Measurements from ENCODE around the gene NUDCD3.

The NUDCD3 gene

GRCh38 chr7:44382459-44383265, 107.8 kb downstream of the NUDCD3 start:
- DNase-seq (ENCODE audit: low spot score) = no peak

- no peak for DNase-seq (ENCODE audit: low spot score)
Observed at GRCh38 chr7:44381494-44382220, 108.8 kb downstream of the NUDCD3 start.

DNA sequence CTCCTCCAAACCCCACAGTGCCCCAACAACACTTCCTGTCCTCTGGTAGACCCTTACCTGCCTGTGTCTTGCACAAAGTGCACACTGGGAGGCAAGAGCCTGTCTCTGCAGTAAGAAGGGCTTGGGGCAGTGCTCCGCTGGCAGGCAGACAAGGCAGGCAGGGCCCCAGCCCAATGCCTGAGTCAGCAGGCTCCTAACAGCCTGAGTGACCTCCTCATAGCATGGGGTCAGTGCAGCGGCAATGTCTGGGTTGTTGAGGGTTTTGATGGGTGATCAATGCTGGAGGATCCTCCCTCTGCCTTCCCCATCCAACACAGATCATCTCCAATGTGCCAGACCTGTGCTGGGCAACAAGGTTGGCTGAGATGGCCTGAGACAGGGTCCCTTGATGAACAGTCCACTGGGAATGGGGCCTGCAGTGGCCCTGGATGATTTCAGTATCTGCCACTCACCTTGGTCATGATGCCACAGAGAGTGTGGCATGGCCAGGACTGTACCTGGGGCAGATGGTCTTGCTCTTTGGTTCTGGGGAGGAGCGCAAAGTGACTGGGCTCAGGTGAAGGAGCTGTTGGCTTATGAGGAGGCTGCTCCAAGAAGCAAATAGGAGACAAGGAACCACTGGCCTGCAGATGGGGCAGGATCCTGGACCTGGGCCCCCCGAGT, 109.5 kb downstream of the NUDCD3 start:
- DNase-seq (ENCODE audit: low spot score) = no peak

DNA sequence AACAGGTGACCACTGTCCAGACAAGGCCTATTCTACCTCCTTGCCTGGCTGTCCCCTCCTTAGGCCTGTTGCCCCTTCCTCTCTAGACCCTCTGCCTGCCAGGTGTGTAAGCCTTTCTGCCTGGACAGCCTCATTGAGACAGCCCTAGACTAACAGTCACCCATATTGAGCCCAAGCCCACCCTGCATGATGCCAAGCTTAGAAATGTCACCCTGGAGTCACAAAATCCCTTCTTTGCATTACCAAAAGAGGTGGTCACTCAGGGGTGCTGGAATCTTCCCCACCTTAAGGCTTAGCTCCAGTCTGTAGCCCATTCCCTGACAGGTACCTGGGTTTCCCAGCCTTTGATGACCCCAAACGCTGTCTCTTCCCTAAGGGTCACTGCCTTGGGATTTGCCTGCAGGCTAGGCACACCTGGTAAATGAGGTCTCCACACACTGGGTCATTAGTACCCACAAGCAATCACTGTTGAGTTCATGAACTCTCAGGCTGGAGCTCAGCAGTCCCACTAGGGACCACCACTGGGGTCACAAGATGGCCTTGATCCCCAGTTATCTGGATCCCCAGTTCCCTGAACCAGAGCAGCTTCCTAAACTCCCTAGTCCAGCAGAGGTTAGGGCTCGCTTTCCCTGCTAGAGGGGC, 110.1 kb downstream of the NUDCD3 start:
- no peak for DNase-seq (ENCODE audit: low spot score)

- DNase-seq (ENCODE audit: low spot score) = no peak
Observed at GRCh38 chr7:44379366-44380188, 110.9 kb downstream of the NUDCD3 start.

- DNase-seq (ENCODE audit: low spot score) = peak; percentile 56
Observed at GRCh38 chr7:44378744-44379143, 111.7 kb downstream of the NUDCD3 start.

- no peak for DNase-seq (ENCODE audit: low spot score)
Observed at GRCh38 chr7:44377681-44378421, 112.6 kb downstream of the NUDCD3 start.

- no peak for DNase-seq (ENCODE audit: low spot score)
Observed at GRCh38 chr7:44377134-44377463, 113.4 kb downstream of the NUDCD3 start.

DNA sequence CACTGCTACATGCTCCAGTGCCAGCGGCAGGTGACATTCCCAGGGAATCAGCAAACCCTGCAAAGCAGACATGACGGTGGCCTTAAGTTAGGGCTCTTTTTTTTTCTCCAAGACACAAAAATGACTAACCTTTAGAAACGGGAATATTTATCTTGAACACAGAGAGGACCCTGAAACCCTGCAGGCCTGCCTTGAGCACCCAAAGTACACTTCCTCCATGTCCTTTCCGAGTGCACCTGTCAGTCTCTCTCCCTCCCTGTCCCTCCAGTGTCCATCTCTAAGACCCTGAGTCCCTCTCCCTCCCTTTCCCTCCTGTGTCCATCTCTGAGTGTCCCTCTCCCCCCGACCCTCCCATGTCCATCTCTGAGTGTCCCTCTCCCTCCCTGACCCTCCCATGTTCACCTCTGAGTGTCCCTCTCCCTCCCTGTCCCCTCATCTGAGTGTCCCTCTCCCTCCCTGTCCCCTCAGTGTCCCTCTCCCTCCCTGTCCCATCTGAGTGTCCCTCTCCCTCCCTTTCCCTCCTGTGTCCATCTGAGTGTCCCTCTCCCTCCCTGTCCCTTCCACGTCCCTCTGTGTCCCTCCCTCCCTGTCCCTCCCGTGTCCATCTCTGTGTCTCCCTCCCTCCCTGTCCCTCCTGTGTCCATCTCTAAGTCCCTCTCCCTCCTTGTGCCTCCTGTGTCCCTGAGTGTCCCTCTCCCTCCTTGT, 113.9 kb downstream of the NUDCD3 start:
- no peak for DNase-seq (ENCODE audit: low spot score)

DNA sequence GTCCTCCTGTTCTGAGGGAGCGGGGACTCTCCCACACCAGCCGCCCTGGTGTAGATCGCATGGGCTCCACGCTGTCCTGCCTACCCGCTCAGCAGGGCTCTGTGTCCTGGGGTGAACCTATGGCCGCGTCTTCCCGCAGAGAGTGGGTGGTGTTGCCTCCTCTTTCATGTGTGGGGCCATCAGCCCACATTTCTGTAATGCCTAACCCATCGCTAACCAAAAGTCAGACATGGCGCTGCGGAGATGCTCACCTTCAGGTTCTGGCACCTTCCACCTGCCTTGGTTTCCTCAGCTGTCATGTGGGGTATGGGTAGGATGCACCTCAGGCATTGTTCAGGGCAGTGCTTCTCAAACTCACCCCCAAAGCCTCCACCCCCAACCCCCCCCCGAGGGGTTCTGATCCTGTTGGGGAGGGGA, 114.5 kb downstream of the NUDCD3 start:
- DNase-seq (ENCODE audit: low spot score) = no peak

DNA sequence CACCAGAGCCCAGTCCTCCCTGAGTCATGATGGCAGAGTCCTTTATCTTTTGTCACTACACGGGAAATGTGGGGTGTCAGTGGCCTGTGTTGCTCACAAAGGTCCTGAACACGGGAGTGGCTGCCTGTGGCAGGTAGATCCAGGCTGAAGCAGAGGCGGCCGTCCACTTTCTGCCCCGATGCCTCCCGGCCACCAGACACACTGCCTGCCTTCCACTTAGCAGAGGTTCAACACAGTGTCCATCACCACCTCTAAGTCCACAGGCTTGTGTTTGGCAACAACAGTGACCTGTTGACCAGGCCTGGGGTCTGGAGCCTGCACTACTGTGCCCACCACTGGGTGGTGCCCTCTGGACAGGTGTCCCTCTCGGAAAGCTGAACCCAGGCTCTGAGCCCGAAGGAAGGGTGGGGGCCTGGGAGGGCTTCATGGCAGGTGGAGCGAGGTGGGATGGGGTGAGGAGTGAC, 115.2 kb downstream of the NUDCD3 start:
- DNase-seq (ENCODE audit: low spot score) = no peak

DNA sequence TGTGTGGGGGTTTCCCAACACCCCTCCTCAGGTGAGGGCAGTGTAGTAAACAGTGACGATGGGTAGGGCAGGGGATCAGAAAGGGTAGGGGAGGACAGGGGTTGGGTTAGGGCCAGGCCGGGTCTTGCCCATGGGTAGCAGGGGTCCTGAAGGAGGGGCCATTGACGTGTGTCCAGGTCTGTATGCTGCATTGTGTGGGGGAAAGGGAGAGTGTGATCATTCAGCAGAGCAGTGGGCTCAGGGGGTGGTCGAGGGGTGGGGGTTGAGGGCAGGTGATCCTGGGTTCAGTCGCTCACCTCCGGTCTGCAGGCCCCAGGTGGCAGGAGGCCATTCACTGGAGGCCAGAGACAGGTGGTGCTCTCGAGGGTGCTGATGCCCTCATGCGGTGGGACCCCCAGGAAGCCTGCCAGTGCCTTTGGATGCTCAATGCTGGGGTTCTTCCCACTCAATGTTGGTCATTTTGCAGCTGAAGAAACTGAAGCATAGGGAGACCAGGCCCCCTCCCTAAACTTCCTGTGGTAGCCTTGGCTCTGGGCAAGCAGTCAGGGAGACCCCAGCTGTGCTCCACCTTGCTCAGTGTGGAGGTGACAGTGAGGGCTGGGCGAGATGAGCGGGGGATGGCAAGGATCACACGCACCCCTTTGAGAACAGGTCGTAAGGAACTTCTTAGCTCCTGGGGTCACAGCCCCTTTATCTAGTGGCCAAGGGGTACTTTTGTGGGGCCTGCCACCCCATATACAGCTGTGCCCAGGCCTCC, 116.3 kb downstream of the NUDCD3 start:
- no peak for DNase-seq (ENCODE audit: low spot score)

DNA sequence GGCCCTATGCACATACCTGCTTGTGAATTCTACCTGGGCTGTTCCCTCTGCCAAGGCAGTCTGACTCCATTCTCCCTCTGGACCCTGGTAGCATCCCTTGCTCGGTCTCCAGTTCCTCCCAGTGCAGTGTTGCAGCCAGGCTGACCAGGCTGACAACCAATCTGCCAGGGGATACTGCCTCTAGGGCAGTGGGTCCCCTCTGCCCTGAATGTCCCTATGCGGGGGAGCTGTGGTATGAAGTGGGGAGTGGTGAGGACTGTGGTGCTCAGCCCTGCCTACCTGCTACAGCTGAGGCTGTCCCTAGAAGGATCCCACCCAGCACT, 117.1 kb downstream of the NUDCD3 start:
- no peak for DNase-seq (ENCODE audit: low spot score)

GRCh38 chr7:44372560-44373417, 117.7 kb downstream of the NUDCD3 start:
- DNase-seq (ENCODE audit: low spot score) = no peak

- DNase-seq (ENCODE audit: low spot score) = no peak
Observed at GRCh38 chr7:44368885-44369284, 121.6 kb downstream of the NUDCD3 start.

- no peak for DNase-seq (ENCODE audit: low spot score)
Observed at GRCh38 chr7:44368455-44368854, 122.0 kb downstream of the NUDCD3 start.

GRCh38 chr7:44367475-44368043, 122.9 kb downstream of the NUDCD3 start:
- DNase-seq (ENCODE audit: low spot score) = no peak

DNA sequence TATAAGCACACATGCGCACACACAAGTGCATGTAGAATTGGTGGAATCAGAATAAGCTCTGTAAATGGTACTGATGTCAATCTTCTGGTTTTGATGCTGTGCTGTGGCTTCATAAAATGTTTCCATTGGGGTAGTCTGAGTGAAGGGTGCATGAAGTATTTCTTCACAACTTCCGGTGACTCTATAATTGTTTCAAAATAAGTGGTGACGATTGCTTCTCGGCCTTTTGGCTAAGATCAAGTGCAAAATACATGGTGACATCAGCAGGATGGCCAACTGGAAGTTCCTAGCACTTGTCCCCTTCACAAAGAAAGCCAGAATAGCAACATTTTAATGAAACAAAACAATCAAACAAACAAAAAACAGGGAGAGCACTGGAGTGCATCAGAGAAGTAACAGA, 123.5 kb downstream of the NUDCD3 start:
- DNase-seq (ENCODE audit: low spot score) = no peak

Measured in COLO829 (cell line).